GM12875 (cell line): Measurements from ENCODE around the gene PRG2.

Experiments used
- H3K4me3 ChIP-seq: one replicate; pipeline ENCODE4 v1.5.1; 2011; ENCODE audit warnings: low read depth, low read length, control low read depth
- CTCF ChIP-seq: IDR thresholded peaks from 2 replicates; pipeline ENCODE4 v1.5.1; 2011; ENCODE audit warnings: low read depth, mild to moderate bottlenecking, control low read depth, inconsistent platforms, low read length, moderate library complexity, borderline replicate concordance; ENCODE audit not compliant: insufficient read depth

Gene PRG2

DNA sequence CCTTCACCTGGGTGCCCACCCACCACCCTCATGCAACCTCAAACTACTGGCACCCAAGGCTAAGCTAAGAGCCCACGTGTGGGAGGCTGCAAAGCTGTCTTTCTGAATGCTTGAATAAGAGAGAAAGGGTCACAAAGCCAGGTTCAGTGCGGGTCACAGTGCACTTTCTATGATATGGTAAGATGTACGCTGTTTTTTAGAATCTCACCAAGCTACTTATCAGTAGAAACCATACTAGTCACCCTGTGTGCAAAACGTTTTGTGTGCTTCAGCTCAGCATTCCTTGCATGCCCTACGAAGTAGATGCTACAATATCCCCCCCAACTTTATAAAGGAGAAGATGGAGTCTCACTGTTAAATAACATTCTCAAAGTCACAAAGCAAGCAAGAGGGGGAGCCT is 37.4 kb downstream of the PRG2 start:
- no peak overlapping the region for H3K4me3 ChIP-seq
- TF ChIP-seq CTCF = no peak

DNA sequence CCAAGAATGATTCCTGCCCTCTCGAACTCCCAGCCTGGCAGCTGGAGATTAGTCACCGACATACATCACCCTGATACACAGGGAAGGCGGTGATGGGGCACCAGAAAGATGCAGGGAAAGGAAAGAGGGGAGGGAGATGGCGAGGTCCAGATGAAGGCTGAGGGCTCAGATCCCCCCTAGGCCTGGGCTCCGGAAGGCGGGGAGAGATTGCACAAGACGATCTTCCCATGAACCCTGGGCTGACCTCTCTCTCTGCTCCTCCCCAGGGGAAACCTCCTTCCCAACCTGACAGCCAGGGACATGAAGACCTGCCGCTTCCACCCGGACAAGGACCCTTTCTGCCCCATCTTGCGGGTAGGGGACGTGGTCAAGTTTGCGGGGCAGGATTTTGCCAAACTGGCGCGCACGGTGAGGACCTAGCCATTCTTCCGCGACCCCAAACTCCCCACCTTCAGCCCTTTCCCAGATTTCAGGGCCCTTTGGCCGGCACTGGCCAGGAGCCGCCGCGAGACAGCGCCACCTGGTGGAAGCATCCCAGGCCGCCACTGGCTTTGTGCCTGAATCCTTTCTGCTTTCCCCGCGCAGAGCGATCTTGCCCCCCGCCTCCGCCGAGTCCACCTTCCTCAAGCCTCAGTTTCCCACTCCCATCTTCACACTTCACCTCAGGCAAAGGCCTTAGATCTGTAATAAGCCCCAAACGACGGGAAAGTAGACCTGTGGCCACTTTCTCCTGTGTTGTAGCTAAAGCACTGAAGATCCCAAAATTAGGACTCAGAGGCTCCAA is 40.8 kb downstream of the PRG2 start:
- TF ChIP-seq CTCF = peak; percentile 86
- no peak overlapping the region for H3K4me3 ChIP-seq

- no peak for TF ChIP-seq CTCF
- H3K4me3 ChIP-seq = no peak overlapping the region
These were observed 41.7 kb downstream of the PRG2 start for GRCh38 chr11:57348636-57349313.

GRCh38 chr11:57348052-57348451 is 42.4 kb downstream of the PRG2 start:
- no peak for TF ChIP-seq CTCF
- H3K4me3 ChIP-seq = no peak overlapping the region

DNA sequence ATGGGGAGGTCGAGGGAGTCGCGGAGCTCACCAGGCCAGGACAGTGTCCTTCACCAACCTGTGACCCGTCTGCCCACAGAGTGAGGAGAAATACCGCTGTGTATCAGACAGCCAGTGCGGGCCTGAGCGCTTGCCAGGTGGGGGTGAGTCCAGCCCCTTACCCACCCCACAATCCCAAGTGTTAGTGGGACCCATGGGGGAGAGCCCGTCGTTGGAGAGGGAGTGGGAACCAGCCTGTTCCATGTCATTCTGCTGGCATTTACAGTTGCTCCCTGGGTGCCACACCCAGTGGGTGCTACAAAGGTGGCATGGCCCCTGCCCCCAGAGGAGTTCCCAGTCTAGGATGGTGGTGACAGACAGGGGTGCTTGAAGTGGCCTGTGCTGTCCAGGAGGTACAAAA is 43.1 kb downstream of the PRG2 start:
- no peak for TF ChIP-seq CTCF
- no peak overlapping the region for H3K4me3 ChIP-seq

DNA sequence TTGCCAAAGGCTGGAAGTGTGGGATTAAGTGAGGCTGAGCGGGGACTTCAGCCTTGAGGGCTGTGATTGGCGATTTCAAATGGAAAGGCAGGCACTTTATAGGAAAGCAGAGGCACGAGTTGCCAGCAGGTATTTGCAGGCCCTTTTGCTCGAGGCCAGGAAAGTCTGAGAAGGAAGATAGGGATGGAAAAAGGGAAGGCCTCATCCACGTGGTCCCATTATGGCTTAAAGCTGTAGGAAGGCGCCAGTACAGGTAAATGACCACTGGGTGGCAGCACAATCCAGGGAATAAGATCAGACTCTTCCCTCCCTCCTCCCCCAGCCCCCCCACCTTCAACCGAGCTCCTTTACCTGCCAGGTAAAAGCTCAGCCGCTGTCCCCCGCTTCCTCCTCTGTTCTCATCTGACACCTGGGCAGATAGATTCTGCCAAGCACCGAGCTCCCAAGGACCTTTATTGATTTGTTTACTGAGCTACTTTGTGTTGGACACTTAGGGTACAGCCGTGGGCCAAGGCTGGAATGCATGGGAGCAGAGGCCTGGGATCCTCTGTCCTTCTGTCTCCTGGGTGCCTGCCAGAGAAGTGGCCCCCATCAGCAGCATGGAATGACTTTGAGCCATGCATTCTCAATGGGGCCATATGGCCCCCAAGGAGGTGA is 44.8 kb downstream of the PRG2 start:
- peak; percentile 68 for TF ChIP-seq CTCF
- H3K4me3 ChIP-seq = no peak overlapping the region
